CMK (cell line): ENCODE measurements around the gene LYAR.
A peak's percentile ranks its signal among the peaks of the same experiment; 100 is the strongest.

Source experiments
- DNase-seq: peaks from one replicate; pipeline ENCODE4 v3.0.0-alpha.2; 2010; ENCODE audit warnings: low read depth

Gene LYAR

DNA sequence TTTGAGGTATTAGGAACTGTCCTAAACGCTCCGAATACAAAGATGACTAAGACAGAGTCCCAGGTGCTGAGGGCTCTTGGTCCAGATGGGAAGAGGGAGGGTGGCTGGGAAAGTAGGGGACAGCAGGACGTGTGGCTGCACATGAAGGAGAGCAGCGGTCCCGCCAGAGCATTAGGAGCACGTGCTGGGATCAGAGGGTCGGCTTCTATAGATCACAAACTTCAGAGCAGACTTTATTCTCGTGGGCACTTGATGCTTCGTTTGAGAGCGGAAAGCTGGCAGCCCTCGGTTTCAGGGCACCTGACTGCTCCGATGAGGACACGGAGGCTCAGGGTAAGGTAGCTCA lies 26.2 kb upstream of the LYAR start:
- no peak for DNase-seq

DNA sequence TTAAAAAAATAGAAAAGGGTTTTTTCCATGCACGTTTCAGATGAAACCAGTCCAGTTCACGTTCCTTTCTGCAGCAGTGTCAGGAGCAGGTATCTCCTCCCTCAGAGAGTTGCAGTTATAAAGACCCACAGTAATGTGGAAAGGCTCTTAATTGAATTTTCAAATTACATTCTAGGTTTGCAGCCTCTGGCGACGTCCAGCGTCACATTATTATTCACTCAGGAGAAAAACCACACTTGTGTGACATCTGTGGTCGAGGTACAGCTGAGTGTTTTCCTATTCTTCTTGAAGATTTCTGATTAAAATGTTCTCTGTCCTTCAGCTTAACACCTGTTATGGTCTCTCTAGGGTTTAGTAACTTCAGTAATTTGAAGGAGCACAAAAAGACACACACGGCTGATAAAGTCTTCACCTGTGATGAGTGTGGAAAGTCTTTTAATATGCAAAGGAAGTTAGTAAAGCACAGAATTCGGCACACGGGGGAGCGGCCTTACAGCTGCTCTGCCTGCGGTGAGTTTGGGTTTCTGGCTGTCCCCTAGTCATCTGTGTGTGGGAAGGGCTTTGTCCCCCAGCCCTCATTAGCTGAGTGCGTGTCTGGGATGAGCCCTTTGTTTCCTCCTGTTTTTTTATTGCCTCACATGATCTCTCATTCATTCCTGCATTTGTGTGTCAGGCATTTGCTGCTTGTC lies 25.7 kb upstream of the LYAR start:
- DNase-seq, result no peak

DNA sequence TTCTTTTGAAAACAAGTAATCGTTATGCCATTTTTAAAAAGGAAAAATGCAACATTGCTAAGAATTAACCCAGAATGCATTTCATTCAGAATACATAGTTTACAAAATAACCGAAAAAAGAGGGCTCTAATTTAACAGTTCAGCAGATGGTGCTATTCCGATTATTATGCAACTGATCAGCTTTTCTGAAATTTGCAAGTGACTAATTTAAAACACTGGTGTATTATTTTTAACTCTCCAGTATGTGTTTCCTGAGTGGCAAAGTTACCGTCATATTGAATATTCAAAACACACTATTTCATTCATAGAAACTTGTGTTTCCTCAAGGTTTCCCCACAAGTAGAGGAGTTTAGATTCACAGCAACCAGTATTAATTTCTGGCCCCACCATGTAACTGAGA lies 21.2 kb upstream of the LYAR start:
- no peak for DNase-seq

DNA sequence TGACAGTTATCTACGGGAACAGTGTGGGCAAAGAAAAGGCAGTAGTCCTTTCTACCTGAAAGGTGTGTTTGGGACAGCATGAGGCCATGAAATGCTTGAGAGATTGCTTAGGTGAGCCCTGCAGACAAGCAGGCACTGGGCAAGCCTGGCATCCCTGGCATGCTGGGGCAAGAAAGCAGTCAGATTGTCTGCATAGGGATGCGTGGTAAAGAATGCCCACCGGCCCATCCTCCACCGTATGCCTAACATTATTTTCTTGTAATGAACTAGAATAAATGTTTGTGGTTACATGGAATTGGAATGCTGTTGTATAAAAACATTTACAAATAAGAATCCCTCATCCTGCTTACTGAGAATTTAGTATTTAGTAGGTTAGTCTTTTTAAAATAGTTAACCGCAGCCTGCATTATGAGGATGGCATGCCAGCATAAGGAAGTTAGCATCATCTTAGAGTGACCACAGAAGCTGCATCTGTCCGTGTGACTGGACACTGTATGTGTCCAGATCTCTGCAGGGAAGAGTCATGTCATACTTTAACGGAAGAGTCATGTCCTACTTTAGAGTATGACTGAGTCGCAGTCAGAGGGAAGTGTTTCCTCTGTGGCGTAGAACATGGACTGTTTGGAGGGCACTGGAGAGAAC lies 19.0 kb upstream of the LYAR start:
- no peak for DNase-seq

DNA sequence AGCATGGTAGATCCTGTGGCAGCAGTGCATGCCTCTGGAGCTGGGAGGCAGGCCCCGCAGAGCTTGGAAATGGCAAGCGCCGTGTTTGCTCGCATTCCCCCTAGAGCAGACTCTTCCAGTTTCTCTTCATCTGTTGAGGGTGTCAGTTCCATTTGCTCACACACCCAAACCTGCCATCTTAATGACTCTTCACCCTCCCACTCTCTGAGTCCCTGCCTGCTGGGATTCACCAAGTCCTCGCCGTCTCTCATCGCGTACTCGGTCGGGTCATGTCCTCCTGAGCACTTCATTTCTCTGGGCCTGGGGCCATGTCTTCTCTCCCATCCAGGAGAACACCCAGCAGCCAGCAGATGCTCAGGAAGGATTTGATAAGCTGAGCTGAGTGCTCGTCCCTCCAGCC lies 17.0 kb upstream of the LYAR start:
- DNase-seq, result no peak

DNA sequence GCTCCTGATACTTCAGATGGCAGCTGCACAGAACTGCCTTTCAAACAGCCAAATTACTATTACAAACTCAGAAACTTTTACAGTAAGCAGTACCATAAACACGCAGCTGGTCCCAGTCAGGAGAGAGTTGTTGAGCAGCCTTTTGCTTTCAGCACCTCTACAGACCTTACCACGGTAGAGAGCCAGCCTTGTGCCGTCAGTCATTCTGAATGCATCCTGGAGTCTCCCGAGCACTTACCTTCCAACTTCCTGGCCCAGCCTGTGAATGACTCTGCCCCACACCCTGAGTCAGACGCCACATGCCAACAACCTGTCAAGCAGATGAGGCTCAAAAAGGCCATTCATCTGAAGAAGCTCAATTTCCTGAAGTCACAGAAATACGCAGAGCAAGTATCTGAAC lies 12.5 kb upstream of the LYAR start:
- no peak for DNase-seq

DNA sequence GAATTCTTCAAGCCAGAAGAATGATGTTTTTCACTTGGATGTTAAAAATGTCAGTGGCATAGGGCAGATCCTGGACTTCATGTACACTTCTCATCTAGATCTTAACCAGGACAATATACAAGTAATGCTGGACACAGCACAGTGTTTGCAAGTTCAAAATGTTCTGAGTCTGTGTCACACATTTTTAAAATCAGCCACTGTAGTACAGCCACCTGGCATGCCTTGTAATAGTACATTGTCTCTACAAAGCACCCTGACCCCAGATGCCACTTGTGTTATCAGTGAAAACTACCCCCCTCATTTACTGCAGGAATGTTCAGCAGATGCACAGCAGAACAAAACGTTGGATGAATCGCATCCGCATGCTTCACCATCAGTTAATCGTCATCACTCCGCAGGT lies 12.0 kb upstream of the LYAR start:
- no peak for DNase-seq

DNA sequence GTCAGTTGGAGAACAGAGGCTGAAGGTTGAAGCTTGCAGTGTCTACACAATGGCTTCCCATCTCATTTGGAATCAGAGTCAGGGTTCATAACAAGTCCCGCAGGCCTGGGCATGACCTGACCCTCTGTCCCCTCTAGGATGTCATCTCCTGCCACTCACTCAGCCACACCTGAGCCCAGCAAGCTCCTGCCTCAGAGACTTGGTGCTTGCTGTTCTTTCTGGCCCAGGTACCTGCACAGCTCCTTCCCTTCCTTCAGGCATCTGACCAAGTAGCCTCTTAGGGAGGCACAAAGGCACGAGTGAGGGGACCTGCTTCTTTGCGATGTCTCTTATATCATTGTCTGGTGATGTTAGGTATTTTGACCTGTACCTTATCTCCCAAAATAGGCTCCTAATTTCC lies 9.1 kb upstream of the LYAR start:
- DNase-seq, result no peak

DNA sequence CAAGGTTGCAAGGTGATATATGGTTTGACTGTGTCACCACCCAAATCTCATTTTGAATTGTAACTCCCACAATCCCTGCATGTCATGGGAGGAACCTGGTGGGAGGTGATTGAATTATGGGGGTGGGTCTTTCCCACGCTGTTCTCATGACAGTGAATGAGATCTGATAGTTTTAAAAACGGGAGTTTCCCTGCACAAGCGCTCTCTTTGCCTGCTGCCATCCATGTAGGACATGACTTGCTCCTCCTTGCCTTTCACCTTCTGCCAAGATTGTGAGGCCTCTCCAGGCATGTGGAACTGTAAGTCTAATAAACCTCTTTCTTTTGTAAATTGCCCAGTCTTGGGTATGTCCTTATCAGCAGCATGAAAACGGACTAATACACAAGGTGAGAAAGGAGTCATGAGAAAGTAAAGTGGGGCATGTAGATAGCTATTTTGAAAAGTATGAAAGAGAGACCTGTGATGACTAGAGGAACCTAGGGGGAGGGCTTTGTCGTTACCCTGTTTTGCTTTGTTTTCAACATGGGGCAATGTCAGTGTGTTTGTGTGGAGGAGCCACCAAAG lies 6.4 kb upstream of the LYAR start:
- DNase-seq, result no peak

DNA sequence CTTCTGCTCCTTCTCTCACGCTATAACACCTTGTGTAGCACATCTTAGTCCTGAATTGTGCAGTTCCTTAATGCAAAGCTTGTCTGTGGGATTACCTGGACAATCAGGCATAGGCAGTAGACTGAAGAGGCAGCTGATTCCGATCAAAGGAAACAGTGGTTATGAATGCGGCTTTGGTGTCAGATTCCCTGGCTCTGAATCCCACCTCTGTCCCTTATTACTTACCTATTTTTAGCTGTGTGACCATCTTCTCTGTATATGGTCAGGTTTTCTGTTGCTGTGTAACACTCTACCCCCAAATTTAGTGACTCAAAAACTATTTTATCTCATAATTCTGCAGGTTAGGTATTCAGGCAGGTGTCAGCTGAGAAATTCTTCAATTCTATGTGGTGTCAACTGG lies 3.3 kb upstream of the LYAR start:
- no peak for DNase-seq

DNA sequence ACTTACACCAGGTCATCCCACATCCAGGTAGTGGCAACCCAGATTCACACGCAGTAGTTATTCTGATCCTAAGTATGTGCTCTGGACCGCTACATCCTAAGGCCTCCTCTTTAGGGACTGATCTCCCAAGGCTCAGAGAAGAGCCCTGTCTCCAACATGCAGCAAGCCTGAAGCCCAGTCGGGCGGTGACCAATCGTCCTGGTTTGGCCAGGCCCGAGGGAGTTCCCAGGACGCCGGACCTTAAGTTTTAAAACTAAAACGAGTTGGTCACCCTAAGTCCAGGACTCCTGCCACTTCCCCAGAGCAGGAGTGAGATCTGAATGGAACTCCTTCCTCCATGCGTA lies 385 bp downstream of the LYAR start:
- no peak for DNase-seq

DNA sequence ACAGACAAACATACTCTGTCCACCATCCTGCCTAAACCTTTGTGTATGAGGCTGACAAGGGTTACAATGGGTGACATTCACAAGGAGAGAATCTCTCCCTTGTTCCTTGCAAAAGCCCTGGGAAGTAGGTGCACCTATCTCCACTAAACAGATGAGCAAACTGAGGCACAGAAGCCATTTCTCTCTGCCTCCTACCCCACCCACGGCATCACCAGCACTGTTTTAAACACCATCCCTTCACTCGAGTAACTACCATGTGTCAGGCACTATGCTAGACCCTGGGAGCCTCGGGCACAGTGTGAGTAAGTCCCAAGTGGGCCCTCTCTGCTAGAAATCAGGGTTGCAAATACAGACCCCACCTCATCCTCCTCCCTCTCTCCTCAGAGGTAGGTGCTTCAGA lies 899 bp downstream of the LYAR start:
- DNase-seq, result no peak

DNA sequence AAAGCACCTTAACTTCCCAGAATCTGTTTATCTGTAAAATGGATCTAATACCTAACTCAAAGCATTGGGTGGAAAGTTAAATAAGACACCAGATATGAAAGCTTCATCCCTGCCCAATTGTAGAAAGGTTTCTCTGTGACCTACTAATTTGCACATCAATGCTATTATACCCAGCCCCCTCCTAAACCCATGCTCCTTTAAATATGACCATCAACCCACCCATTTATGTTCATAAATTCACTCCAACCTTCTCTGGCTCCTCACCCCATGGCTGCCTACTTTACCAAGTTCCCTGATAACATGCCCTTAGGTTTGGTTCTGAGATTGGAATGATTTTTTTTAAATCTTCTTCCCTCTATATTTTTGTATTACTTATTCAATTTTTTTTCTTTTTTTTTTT lies 1.9 kb downstream of the LYAR start:
- DNase-seq, result no peak

DNA sequence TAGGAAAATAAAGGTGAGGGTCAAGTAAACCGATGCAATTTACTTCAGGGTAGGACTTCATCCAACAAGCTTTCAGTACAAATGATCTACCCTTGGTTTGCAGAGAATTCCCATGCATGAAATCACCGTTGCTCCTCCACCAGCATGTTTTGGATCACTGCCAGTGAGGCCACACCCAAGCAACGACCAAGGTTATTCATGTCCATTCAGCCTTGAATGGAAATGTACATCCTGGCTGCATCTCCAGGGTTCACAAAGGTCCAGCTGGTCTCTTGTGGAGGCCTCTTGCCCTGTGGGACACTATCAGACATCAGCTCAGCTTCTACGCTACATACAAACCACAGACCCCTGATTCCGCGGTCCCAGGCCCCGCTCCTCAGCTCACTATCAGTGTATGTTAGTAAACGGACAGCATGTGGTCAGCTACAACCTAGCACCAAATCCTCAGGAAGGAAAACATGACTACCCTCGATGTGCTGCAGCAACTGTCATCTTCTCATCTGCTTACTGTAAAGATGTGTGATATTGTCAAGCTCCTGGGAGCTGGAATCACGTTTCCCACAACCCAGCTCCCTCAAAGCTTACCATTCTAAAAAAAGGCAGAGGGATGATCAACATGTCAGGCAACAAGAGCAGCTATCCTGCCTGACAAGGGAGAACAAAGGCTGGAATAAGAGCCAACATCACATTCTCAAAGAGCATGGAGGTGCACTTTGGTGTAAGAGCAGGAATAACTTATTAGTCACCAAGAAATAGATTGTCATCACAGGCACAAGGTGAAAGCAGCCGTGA lies 4.9 kb downstream of the LYAR start:
- DNase-seq, result peak; percentile 65

DNA sequence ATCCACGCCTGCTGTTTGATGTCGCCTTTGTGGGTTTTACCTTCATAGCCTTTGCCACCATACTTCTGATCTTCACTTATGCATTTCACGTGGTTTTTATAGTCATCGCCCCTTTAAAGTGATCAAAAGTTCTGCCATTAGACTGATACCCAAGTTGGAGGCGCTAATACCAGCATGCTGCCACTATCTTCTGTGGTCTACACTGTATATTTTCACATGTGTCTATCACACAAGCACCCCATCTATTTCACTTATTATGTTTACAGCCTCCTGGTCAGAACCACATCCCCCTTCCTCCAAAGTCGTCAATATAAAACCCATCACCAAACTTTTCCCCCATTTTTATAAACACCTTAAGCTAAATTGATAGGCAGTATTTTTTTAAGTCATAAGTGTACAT lies 8.2 kb downstream of the LYAR start:
- DNase-seq, result no peak

DNA sequence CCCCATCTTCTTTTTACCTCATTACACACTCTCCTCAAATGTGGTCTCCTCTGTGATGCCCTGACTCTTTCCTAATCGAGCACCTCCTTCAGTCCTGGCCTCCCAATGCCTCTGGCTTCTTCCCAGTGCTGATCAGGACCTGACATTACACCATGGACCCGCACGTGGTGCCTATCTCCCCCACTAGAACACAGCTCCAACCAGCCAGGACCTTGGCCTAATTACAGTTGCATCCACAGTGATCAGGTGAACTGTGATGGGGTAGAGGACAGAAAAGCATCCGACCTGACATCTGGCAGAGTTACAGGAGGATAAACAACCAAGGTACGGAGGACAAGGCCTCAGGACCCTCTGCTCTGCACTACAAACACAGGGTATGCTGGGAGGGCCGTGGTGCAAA lies 12.4 kb downstream of the LYAR start:
- DNase-seq, result no peak

DNA sequence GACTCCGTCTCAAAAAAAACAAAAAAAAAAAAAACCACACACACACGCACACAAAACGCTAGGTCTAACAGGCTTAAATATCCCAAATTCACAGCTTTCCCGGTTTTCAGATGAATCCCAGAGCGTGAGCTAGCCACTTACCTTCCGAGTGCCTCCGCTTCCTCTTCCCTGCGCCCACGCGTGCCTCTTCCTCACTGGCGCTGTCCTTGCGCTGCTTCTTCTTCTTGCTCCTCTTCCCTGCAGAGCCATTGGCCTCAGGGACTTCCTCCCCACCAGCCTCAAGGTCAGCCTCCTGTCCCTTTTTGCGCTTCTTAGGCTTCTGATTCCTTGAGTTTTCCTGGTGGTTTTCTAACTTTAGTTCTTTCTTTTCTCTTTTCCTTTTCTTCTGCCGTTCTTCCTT lies 15.7 kb downstream of the LYAR start:
- DNase-seq, result no peak

DNA sequence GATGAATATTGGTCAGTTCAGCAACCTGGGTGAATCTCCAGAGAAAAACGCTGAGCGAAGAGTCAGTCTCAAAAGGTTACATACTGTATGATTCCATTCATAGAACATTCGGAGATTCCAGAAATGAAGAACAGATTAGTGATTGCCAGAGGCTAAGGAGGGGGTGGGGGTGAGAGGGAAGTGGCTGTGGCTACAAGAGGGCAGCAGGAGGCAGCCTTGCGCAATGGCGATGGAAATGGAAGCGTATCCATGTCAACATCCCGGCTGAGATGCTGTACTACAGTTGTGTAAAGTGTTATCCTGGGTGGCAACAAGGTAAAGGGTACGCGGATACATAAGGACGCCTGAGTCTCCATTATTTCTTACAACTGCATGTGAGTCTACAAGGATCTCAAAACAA lies 18.0 kb downstream of the LYAR start:
- no peak for DNase-seq

DNA sequence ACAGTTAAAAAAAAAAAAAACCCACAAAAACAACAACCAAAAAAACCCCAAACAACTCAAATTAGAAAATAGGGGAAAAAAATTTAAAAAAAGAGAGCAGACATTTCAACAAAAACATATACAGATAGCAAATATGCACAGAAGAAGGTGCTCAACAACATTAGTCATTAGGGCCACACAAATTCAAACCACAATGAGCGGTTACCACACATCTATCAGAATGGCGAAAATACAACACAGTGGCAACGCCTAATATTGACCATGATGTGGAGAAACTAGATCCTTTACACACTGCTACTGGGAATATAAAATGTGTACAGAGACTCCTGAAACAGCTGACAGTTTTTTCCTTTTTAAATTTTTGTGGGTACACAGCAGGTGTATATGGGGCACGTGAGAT lies 19.4 kb downstream of the LYAR start:
- no peak for DNase-seq

DNA sequence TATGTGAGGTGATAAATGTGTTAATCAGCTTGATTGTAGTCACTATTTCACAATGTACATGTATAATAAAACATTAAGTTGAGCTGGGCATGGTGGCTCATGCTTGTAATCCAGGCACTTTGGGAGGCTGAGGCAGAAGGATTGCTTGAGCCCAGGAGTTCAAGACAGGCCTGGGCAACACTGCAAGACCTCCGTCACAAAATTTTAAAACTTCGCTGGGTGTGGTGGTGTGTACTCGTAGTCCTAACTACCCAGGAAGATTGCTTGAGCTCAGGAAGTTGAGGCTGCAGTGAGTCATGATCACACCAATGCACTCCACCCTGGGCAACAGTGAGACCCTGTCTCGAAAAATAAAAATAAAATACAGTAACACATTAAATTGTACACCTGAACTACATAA lies 20.1 kb downstream of the LYAR start:
- DNase-seq, result no peak

DNA sequence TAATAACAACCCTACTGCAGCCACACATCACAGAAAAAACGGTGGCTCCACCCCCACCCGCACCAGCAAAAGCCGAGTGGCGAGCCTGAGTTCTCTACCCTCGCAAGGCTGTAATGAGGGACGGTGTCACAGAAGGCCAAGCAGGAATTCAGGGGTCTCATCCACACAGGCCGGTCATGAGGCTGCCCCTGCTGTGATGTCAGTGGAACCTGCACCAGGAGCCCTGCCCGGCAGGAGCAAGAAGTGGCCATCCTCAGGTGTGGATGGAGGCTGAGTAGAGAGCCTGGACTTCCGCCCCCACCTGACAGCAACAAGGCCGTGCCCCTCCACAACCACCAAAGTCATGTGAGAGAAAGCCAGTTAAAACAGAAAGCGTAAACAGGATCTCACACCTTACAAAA lies 20.6 kb downstream of the LYAR start:
- DNase-seq, result no peak

DNA sequence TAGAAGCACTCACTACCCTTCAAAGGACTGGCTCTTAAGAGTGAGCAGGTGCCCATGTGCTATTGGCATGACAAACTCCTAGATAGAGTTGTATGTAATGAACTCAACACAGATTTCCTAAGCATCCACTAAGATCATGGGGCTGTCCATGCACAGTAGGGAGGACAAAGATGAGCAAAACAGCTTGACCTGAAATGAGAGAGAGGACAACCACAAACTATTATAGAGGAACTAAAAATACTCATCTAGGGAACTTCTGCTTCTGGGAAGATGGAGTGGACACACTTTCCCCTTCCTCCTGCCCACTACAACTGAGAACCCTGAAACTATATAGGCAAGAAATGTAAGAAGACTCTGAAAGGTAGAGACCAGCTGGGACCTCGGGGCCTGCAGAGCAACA lies 21.2 kb downstream of the LYAR start:
- DNase-seq, result no peak

DNA sequence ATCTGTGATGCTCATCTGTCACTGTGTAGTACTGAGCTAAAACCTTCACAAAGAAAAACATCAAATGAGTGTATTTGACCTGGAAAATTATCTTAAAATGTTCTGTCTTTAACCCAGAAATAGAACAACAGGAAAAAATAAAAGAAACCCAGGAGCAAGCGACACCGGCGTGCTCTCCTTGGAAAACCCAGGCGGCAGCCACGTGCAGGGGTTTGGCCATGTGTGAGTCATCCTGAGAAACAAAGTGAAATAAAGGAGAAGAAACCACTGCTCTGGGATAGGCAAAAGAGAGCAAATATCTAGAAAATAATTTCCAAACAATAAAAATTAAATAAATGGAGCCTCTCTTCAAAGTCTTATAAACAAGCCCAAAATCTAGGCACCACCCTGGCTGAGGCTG lies 22.0 kb downstream of the LYAR start:
- DNase-seq, result no peak
